H54 (cell line): ENCODE data around the gene IKZF1.
A peak's percentile ranks its signal among the peaks of the same experiment; 100 is the strongest.

Source experiments
- DNase-seq: peaks from one replicate; pipeline ENCODE4 v3.0.0; 2011; ENCODE audit warnings: low spot score, mixed read lengths; ENCODE audit not compliant: insufficient read length
- FAIRE-seq: peaks from 3 replicates; lab custom pipeline; 2011; peaks lifted over from hg19 to GRCh38; lab: Jason Lieb, UNC
- POLR2A ChIP-seq: IDR thresholded peaks from 2 replicates; pipeline ENCODE4 v1.6.1; 2011; ENCODE audit warnings: low read depth, mild to moderate bottlenecking, low read length

Gene IKZF1

GRCh38 chr7:50446542-50446960 is 142.0 kb downstream of the IKZF1 start:
- peak; percentile 99 for FAIRE-seq
- peak; percentile 72 for DNase-seq
- TF ChIP-seq POLR2A = no peak

GRCh38 chr7:50448823-50449222 is 144.3 kb downstream of the IKZF1 start:
- DNase-seq (no peak), FAIRE-seq (no peak)
- no peak for TF ChIP-seq POLR2A

- DNase-seq = no peak
- no peak for TF ChIP-seq POLR2A
- no peak for FAIRE-seq
Observed at GRCh38 chr7:50449501-50449880, 145.0 kb downstream of the IKZF1 start.

- DNase-seq (peak; percentile 94), FAIRE-seq (no peak)
- TF ChIP-seq POLR2A = peak; percentile 93
Observed at GRCh38 chr7:50449881-50450589, 145.5 kb downstream of the IKZF1 start, which contains the start of gene FIGNL1. Gene FIGNL1 (minus strand): TSS chr7:50450350. CDS start chr7:50447287, 3,063 bp downstream.

- no peak for TF ChIP-seq POLR2A
- DNase-seq (no peak), FAIRE-seq (no peak)
Observed at GRCh38 chr7:50450590-50451032, 146.1 kb downstream of the IKZF1 start.
